Transverse colon (tissue), 4 donors: ENCODE data around the gene RUFY3. TPM values are rescaled to one million over a fixed set of nuclear protein-coding genes. Genes with fewer than 3 reads are reported as not detected.
A peak's percentile ranks its signal among the peaks of the same experiment; 100 is the strongest.
"Not testable (repeated sequence)": the region's sequence is repeated elsewhere in the genome, so short reads cannot be mapped to it uniquely, and the experiment has no call there.

ENCODE experiments used
- DNase-seq: peaks from one replicate; pipeline ENCODE4 v3.0.0-alpha.2; 2019
- H3K27ac ChIP-seq, 4 donors: fragments of 200-600 bp; sonication (generic); 2 replicates each; pipeline ENCODE4 v1.5.1; 2016 to 2018; ENCODE audit warnings: inconsistent platforms in 4 of 4
- H3K27me3 ChIP-seq: fragments of 200-600 bp; sonication (generic); 2 replicates; pipeline ENCODE4 v1.5.1; 2017; ENCODE audit warnings: inconsistent platforms
- H3K36me3 ChIP-seq, 4 donors: fragments of 200-600 bp; sonication (generic); 2 replicates each; pipeline ENCODE4 v1.5.1; 2017 to 2019; ENCODE audit warnings: inconsistent platforms in 4 of 4
- H3K4me1 ChIP-seq, 4 donors: fragments of 200-600 bp; sonication (generic); 2 replicates each; pipeline ENCODE4 v1.5.1; 2017 to 2020; ENCODE audit warnings: inconsistent platforms in 4 of 4
- H3K4me3 ChIP-seq, 4 donors: fragments of 200-600 bp; sonication (generic); 1 replicate in 1 of 4; 2 replicates in 3 of 4; pipeline versions ENCODE4 v1.5.1 to v1.6.1; 2017 to 2019; ENCODE audit warnings: inconsistent platforms in 4 of 4
- H3K9me3 ChIP-seq, 2 donors: fragments of 200-600 bp; sonication (generic); 2 replicates each; pipeline ENCODE4 v1.5.1; 2017 to 2019; ENCODE audit warnings: inconsistent platforms in 2 of 2
- EP300 ChIP-seq: sonication (generic); formaldehyde crosslinking; IDR thresholded peaks from one replicate; pipeline ENCODE4 v1.6.1; 2017; ENCODE audit warnings: antibody characterized with exemption, low read depth
- POLR2A ChIP-seq: fragments of 450-650 bp; IDR thresholded peaks from one replicate; pipeline ENCODE4 v1.6.1; 2016; ENCODE audit warnings: antibody characterized with exemption, mild to moderate bottlenecking, moderate library complexity
- POLR2AphosphoS5 ChIP-seq, 3 donors: sonication (generic); formaldehyde crosslinking; IDR thresholded peaks; one replicate each; pipeline ENCODE4 v1.6.1; 2016; ENCODE audit warnings: antibody characterized with exemption in 3 of 3
- WGBS, 2 donors: methylation state at CpG; one replicate each; pipeline ENCODE4 v1.1.5; 2018; ENCODE audit warnings: low coverage in 1 of 2; 5-methylcytosine and 5-hydroxymethylcytosine counted together
- in situ Hi-C, 4 donors: fragments of 200-750 bp; cut with MboI; loops; one replicate each; pipeline versions ENCODE4 v1.15.0 to v1.15.1; 2017; ENCODE audit warnings: low sequenced_read_pairs in 3 of 4, low pct_ligation_motif_present in 1 of 4, low pct_unique_long_range_greater_than_20kb in 1 of 4
- intact Hi-C: fragments of 100-400 bp; cut with DNase I; formaldehyde crosslinking; loops from one replicate; pipeline ENCODE4 v1.15.1; 2023; ENCODE audit warnings: low total_unique reads
- total RNA-seq, 4 donors: library from RNA; depleted of rRNA; stranded (reverse); fragments of >200 nt; gene quantifications; one replicate each; pipeline ENCODE4 v1.1.0, GENCODE V29; 2016
- TF ChIP-seq, protein P1 (sequence below), 5 experiments: fragments of 200-600 bp in 3 of 5; fragments of 450-650 bp in 2 of 5; sonication (generic) in 3 of 5; IDR thresholded peaks; 1 replicate in 2 of 5; 2 replicates in 3 of 5; pipeline ENCODE4 v1.5.1; 2016 to 2017; ENCODE audit warnings: antibody characterized with exemption in 5 of 5, inconsistent platforms in 3 of 5, mild to moderate bottlenecking in 2 of 5, moderate library complexity in 1 of 5

Gene RUFY3
- total RNA-seq, 4 donors from 2014 or later = 39.6 to 93.9 (median 50.8) TPM

DNA sequence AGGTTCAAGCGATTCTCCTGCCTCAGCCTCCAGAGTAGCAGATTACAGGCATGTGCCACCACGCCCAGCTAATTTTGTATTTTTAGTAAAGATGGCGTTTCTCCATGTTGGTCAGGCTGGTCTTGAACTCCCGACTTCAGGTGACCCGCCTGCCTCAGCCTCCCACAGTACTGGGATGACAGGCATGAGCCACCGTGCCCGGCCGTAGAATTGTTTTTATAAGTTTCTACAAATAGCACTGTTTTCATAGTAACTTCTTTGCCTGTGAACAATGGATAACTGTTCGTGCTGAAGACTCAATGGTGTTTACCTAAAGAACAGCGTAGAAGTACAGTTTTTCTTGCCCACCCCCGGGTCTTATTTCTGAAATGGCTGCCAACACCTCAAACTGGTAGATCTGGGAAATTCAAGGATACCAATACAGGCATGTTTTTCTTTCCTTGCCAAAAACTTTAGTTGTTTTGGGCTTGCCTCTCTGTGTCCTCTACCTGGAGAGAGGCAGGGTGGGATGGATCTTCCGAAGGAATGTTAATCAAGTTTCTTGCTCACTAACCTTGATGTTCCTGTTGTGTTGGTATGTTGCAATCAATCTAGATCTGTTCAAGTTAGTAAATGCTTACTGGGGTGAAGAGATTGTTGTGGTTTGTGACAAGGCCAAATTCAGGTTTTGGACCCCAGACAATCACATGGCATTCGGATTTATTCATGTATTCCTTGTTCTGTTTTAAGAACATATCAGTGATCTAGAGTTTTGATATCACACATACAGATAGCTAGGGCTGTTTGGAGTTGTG lies 2.8 kb upstream of the RUFY3 start:
- no peaks in the 10 kb centered on the region for H3K36me3 ChIP-seq
- 40 to 93% methylated on average over 1 to 13 of the region's 13 CpGs for WGBS, 2 donors
- no peak for DNase-seq
- TF ChIP-seq POLR2AphosphoS5 (IDR thresholded peaks at IDR 0.05) = no peak
- TF ChIP-seq POLR2A = no peak
- TF ChIP-seq EP300 = no peak
- TF ChIP-seq, protein P1, sequence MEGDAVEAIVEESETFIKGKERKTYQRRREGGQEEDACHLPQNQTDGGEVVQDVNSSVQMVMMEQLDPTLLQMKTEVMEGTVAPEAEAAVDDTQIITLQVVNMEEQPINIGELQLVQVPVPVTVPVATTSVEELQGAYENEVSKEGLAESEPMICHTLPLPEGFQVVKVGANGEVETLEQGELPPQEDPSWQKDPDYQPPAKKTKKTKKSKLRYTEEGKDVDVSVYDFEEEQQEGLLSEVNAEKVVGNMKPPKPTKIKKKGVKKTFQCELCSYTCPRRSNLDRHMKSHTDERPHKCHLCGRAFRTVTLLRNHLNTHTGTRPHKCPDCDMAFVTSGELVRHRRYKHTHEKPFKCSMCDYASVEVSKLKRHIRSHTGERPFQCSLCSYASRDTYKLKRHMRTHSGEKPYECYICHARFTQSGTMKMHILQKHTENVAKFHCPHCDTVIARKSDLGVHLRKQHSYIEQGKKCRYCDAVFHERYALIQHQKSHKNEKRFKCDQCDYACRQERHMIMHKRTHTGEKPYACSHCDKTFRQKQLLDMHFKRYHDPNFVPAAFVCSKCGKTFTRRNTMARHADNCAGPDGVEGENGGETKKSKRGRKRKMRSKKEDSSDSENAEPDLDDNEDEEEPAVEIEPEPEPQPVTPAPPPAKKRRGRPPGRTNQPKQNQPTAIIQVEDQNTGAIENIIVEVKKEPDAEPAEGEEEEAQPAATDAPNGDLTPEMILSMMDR (IDR thresholded peaks at IDR 0.05) = no peak
- no peak overlapping the region for H3K4me3 ChIP-seq
- H3K27me3 ChIP-seq = no peaks in the 10 kb centered on the region
- in situ Hi-C loops = no loop called here
- H3K9me3 ChIP-seq = no peaks in the 10 kb centered on the region
- intact Hi-C loops = no loop called here
- H3K4me1 ChIP-seq = peaks cover 0 to 13% (median 2%) of the 10 kb centered on the region in 4 donors
- H3K27ac ChIP-seq = no peak overlapping the region

DNA sequence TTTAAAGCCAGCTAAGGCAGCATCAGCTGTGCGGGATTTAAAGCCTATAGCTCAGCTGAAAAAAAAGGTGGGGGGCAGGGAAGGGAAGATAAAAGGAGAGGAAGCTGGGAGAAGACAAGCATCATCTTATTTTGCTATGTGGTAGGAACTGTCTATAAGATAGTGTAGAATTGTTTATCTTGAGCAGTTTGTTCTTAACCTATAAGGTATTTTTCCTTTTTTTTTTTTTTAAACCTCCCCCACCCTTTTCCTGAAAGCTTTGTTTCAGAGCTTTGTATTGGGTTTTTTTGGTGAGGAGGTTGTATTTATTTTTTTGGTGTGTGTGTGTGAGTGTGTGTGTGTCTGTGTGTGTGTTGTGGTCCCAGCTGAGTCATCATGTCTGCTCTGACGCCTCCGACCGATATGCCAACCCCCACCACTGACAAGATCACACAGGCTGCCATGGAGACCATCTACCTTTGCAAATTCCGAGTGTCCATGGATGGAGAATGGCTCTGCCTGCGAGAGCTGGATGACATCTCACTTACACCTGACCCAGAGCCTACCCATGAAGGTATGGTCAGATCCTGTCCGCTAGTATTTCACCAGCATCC lies 531 bp downstream of the RUFY3 start:
- in situ Hi-C loops (no loop called here), intact Hi-C loops (no loop called here)
- Histone ChIP-seq H3K9me3 (no peaks in the 10 kb centered on the region), H3K36me3 (no peaks in the 10 kb centered on the region), H3K4me3 (peak overlapping the region in 3 of 4 donors; percentile 21 to 39 (median 23)), H3K27ac (peak overlapping the region; percentile 40 to 71 (median 54)), H3K4me1 (peaks cover 0 to 9% (median 0%) of the 10 kb centered on the region in 4 donors), H3K27me3 (no peaks in the 10 kb centered on the region)
- DNase-seq = no peak
- 64 to 86% methylated on average over 1 to 7 of the region's 7 CpGs for WGBS, 2 donors
- TF ChIP-seq POLR2AphosphoS5 (IDR thresholded peaks at IDR 0.05) (no peak), POLR2A (no peak)

DNA sequence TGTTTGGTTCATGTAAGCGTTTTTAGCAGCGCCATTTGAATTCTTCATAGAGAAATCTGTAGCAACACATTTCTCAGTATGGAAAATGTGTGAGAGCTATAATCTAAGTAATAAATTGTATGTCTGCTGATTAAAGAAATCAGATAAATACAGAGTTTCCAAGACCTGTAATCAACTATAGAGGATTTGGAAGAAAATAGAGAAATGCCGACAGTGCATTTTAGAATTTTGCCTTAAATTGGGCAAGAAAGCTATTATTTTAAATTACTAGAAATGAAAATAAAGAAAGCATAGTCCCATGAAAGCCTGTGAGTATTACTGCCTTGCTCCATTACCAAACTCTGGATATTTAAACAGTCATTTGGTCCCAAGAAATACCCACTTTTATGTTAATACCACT lies 2.7 kb downstream of the RUFY3 start:
- Histone ChIP-seq H3K36me3 (no peaks in the 10 kb centered on the region), H3K4me3 (no peak overlapping the region), H3K27me3 (no peaks in the 10 kb centered on the region), H3K27ac (no peak overlapping the region), H3K4me1 (peaks cover 0 to 9% (median 0%) of the 10 kb centered on the region in 4 donors), H3K9me3 (no peaks in the 10 kb centered on the region)
- no peak for DNase-seq
- 79 to 97% methylated on average over 3 of the region's 3 CpGs for WGBS, 2 donors
- TF ChIP-seq POLR2AphosphoS5 (IDR thresholded peaks at IDR 0.05) (no peak), POLR2A (no peak), EP300 (no peak)
- TF ChIP-seq, protein P1 (IDR thresholded peaks at IDR 0.05) = no peak
- in situ Hi-C loops (no loop called here), intact Hi-C loops (no loop called here)

DNA sequence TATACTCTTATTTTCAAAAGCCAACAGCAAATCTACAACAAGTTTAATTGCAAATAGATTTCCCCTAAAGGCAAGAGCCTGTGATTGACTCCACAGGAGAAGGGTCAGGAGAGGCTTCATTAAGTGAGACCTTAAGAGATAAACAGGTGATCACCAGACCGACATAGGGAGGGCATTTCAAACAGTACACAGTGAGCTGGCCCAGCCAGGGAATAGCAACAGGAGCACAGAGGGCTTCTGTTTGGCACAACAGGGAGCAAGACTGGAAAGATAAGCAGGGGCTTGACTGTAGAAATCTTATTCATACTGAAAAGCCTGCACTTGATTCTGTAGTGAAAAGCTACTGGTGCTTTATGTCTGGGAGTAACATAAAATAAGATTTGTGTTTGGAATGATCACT lies 3.9 kb downstream of the RUFY3 start:
- Histone ChIP-seq H3K4me3 (no peak overlapping the region), H3K36me3 (no peaks in the 10 kb centered on the region), H3K27me3 (no peaks in the 10 kb centered on the region), H3K27ac (no peak overlapping the region), H3K4me1 (peaks cover 0 to 9% (median 0%) of the 10 kb centered on the region in 4 donors), H3K9me3 (no peaks in the 10 kb centered on the region)
- in situ Hi-C loops (no loop called here), intact Hi-C loops (no loop called here)
- WGBS, 2 donors = 63 to 85% methylated on average over 1 of the region's 1 CpG
- no peak for DNase-seq
- TF ChIP-seq POLR2AphosphoS5 (IDR thresholded peaks at IDR 0.05) = no peak
- TF ChIP-seq POLR2A = no peak
- no peak for TF ChIP-seq EP300
- TF ChIP-seq, protein P1 (IDR thresholded peaks at IDR 0.05) = no peak

DNA sequence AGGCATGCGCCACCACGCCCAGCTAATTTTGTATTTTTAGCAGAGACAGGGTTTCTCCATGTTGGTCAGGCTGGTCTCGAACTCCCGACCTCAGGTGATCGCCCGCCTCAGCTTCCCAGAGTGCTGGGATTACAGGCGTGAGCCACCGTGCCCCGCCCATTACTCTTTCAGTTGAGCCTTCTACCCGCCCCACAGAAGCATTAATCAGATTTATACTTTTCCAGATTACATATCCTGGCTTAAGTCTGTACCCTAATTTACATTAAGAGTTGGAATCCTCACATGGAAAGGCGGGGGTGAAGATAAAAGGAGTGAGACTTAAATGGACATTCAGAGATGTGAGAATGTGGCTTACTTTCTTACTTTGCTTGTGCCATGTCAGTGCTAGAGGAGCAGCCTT lies 4.8 kb downstream of the RUFY3 start:
- H3K27ac ChIP-seq, in situ Hi-C loops, H3K9me3 ChIP-seq, intact Hi-C loops, H3K4me1 ChIP-seq, H3K27me3 ChIP-seq, H3K4me3 ChIP-seq, DNase-seq, H3K36me3 ChIP-seq: not testable (repeated sequence)
- 91 to 95% methylated on average over 9 to 11 of the region's 11 CpGs for WGBS, 2 donors
